OCI-LY7 (cell line): Measurements from ENCODE around the gene PLXNA4.

ENCODE experiments used
- CTCF ChIP-seq: fragments of 200-600 bp; sonication (generic); conservative IDR thresholded peaks from 2 replicates; pipeline ENCODE4 v1.5.1; 2014; ENCODE audit warnings: mild to moderate bottlenecking, antibody characterized with exemption, low read length, moderate library complexity, mixed read lengths
- EZH2phosphoT487 ChIP-seq: fragments of 200-600 bp; sonication (generic); IDR thresholded peaks from 2 replicates; pipeline ENCODE4 v1.6.1; 2018; ENCODE audit warnings: low read depth, borderline replicate concordance, mild to moderate bottlenecking, mixed run types, antibody characterized with exemption, low read length, moderate library complexity, mixed read lengths

DNA sequence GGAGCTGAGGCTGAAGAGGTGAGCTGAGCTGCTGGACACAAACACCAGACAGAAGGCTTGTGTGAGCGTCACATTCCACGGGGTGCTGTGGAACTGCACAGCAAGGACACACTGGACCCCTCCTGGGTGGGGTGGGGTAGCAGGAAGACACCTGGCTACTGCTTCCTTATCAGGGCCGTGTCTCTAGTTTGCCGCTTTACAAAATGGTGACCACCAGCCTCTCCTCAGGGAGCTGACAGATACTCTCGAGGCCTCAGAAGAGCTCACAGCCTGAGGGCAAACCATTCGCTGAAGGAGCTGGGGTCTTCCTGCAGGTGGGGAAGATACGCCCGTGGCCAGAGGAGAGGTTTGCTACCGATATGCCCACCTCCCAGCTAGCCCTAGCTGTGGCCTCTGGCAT lies 461.9 kb downstream of the PLXNA4 start:
- TF ChIP-seq EZH2phosphoT487 (no peak), CTCF (no peak)
